HepG2 (cell line): ENCODE data around the gene CKAP5. TPM values are rescaled to one million over a fixed set of nuclear protein-coding genes. Genes with fewer than 3 reads are reported as not detected.

Source experiments
- ATAC-seq: fragments of 200-7000 bp; cut with Tn5 transposase; 3 replicates; pipeline ENCODE4 v1.9.1; 2020; ENCODE audit warnings: mild to moderate bottlenecking, moderate library complexity
- BruUV-seq: library from RNA; stranded (reverse); fragments of 400-500 nt; replicated peaks from 2 replicates; lab custom pipeline; 2021; lab: Mats Ljungman, UMichigan
- CTCF ChIA-PET: fragments of 300-600 bp; formaldehyde crosslinking; extraction: SDS; loops from one replicate; lab custom pipeline; 2021; ENCODE audit warnings: low total read pairs, inconsistent platforms, low intra/inter-chr PET ratio; lab: Yijun Ruan, JAX
- POLR2A ChIA-PET: fragments of 350-600 bp; sonication (Branson Sonifier 250); formaldehyde crosslinking; loops from one replicate; lab custom pipeline; 2020; ENCODE audit warnings: antibody characterized with exemption, inconsistent platforms; lab: Yijun Ruan, JAX
- DNase-seq: peaks from one replicate; pipeline ENCODE4 v3.0.0-alpha.2; 2015; ENCODE audit warnings: low spot score
- FAIRE-seq: peaks from 3 replicates; lab custom pipeline; 2011; peaks lifted over from hg19 to GRCh38; lab: Jason Lieb, UNC
- H2AFZ ChIP-seq: one replicate; pipeline ENCODE4 v1.6.1; 2011; ENCODE audit warnings: low read length, inconsistent platforms
- H3K27ac ChIP-seq: fragments of 300-600 bp; 3 replicates; pipeline ENCODE4 v1.8.0; 2011; ENCODE audit warnings: mixed run types, mild to moderate bottlenecking, mixed read lengths, low read length, inconsistent platforms; ENCODE audit not compliant: insufficient read depth; ENCODE audit errors: extremely low read length
- H3K27me3 ChIP-seq, 2 experiments: fragments of 200-600 bp in 1 of 2; 2 replicates in 1 of 2; 3 replicates in 1 of 2; pipeline versions ENCODE4 v1.6.0 to v1.8.0; 2011; ENCODE audit warnings: low read length in 2 of 2, mild to moderate bottlenecking in 2 of 2, moderate library complexity in 2 of 2, inconsistent platforms in 1 of 2; ENCODE audit not compliant: insufficient read depth in 2 of 2, control insufficient read depth in 1 of 2
- H3K36me3 ChIP-seq, 2 experiments: fragments of 200-600 bp in 1 of 2; replicated peaks in 1 of 2; 2 replicates in 1 of 2; 3 replicates in 1 of 2; pipeline versions ENCODE4 v1.5.1 to v1.8.0; 2011; ENCODE audit warnings: low read length in 2 of 2, inconsistent platforms in 1 of 2; ENCODE audit not compliant: insufficient read depth in 2 of 2, control insufficient read depth in 1 of 2
- H3K4me1 ChIP-seq: 2 replicates; pipeline ENCODE4 v1.5.1; 2012; ENCODE audit warnings: low read length, inconsistent platforms; ENCODE audit not compliant: insufficient read depth
- H3K4me2 ChIP-seq: 2 replicates; pipeline ENCODE4 v1.6.0; 2011; ENCODE audit warnings: low read depth, low read length, inconsistent platforms
- H3K4me3 ChIP-seq, 3 experiments: fragments of 200-600 bp in 1 of 3; sonication (generic), shearing (Covaris generic) in 1 of 3; replicated peaks in 1 of 3; 2 replicates each; pipeline ENCODE4 v1.5.1; 2011 to 2016; ENCODE audit warnings: low read length in 3 of 3, inconsistent platforms in 2 of 3, low read depth in 2 of 3, mild to moderate bottlenecking in 2 of 3, control low read depth in 1 of 3, mixed read lengths in 1 of 3; ENCODE audit not compliant: insufficient read depth in 1 of 3
- H3K79me2 ChIP-seq: one replicate; pipeline ENCODE4 v1.6.1; 2011; ENCODE audit warnings: low read length, inconsistent platforms; ENCODE audit not compliant: insufficient read depth
- H3K9ac ChIP-seq: 2 replicates; pipeline ENCODE4 v1.6.0; 2011; ENCODE audit warnings: mild to moderate bottlenecking, low read depth, low read length, inconsistent platforms; ENCODE audit not compliant: insufficient read depth
- H3K9me3 ChIP-seq: 2 replicates; pipeline ENCODE4 v1.5.1; 2012; ENCODE audit warnings: mild to moderate bottlenecking, low read length
- H4K20me1 ChIP-seq: 2 replicates; pipeline ENCODE4 v1.6.0; 2011; ENCODE audit warnings: inconsistent platforms, mild to moderate bottlenecking, low read length, moderate library complexity; ENCODE audit not compliant: insufficient read depth
- ATF7-NPFF ChIP-seq: sonication (generic); formaldehyde crosslinking; IDR thresholded peaks from 2 replicates; pipeline ENCODE4 v1.8.1; 2023; ENCODE audit warnings: mild to moderate bottlenecking, low read depth, missing genetic modification reagents, moderate library complexity
- KLF16 ChIP-seq, 2 experiments: sonication (generic) in 1 of 2; formaldehyde crosslinking in 1 of 2; IDR thresholded peaks; 2 replicates each; pipeline versions ENCODE4 v1.6.1 to v1.8.0; 2016 to 2023; ENCODE audit warnings: missing genetic modification reagents in 2 of 2, missing compliant biosample characterization in 1 of 2
- NR3C1 ChIP-seq: sonication (generic); formaldehyde crosslinking; IDR thresholded peaks from 2 replicates; pipeline ENCODE4 v1.4.0; 2020; ENCODE audit warnings: missing genetic modification reagents
- PTBP1 ChIP-seq: fragments of 200-400 bp; formaldehyde crosslinking; IDR thresholded peaks from 2 replicates; pipeline ENCODE4 v1.6.1; 2018; ENCODE audit warnings: low read length, low read depth; ENCODE audit not compliant: poor library complexity, severe bottlenecking
- SP140L ChIP-seq: sonication (generic); formaldehyde crosslinking; IDR thresholded peaks from 2 replicates; pipeline ENCODE4 v1.4.0; 2020; ENCODE audit warnings: missing genetic modification reagents, borderline replicate concordance
- TARDBP ChIP-seq: sonication (generic); formaldehyde crosslinking; IDR thresholded peaks from 2 replicates; pipeline ENCODE4 v1.8.0; 2022; ENCODE audit warnings: mild to moderate bottlenecking, missing genetic modification reagents
- ZBTB8A ChIP-seq: sonication (generic); formaldehyde crosslinking; IDR thresholded peaks from 2 replicates; pipeline ENCODE4 v1.4.0; 2020; ENCODE audit warnings: mild to moderate bottlenecking, low read depth, missing genetic modification reagents, borderline replicate concordance
- ZNF317 ChIP-seq: sonication (generic); formaldehyde crosslinking; IDR thresholded peaks from 2 replicates; pipeline ENCODE4 v1.5.0; 2020; ENCODE audit warnings: mild to moderate bottlenecking, missing genetic modification reagents
- WGBS: methylation state at CpG from one replicate; pipeline ENCODE4 v1.1.6; 2017; ENCODE audit warnings: low lambda C conversion rate; 5-methylcytosine and 5-hydroxymethylcytosine counted together
- in situ Hi-C: cut with HindIII; loops from 2 replicates; pipeline ENCODE4 v1.10.0; 2017; ENCODE audit warnings: low pct_unique_long_range_greater_than_20kb; ENCODE audit not compliant: extremely low pct_ligation_motif_present
- intact Hi-C: fragments of 100-400 bp; cut with micrococcal nuclease; formaldehyde crosslinking; loops from one replicate; pipeline ENCODE4 v1.10.0; 2022; ENCODE audit not compliant: unreplicated experiment
- polyA plus RNA-seq, 8 experiments: library from polyadenylated mRNA; depleted of rRNA in 3 of 8; stranded (reverse) in 7 of 8; unstranded in 1 of 8; fragments of >200 nt; fragmentation: Illumina TruSeq in 4 of 8; extraction: Trizol in 4 of 8; gene quantifications; 2 replicates each; pipeline versions ENCODE4 v1.2.1 to v1.2.3, GENCODE V29; 2011 to 2016; ENCODE audit warnings: low read depth in 4 of 8, missing spikeins in 1 of 8, mixed read lengths in 1 of 8; ENCODE audit not compliant: insufficient read depth in 1 of 8
- total RNA-seq, 5 experiments: library from RNA; depleted of rRNA; stranded (reverse); fragments of >200 nt; fragmentation: Illumina TruSeq; extraction: Trizol; gene quantifications; 2 replicates each; pipeline ENCODE4 v1.2.3, GENCODE V29; 2016; ENCODE audit warnings: low read depth in 1 of 5
- TF ChIP-seq, protein P1 (sequence below): sonication (generic); formaldehyde crosslinking; IDR thresholded peaks from 2 replicates; pipeline ENCODE4 v1.8.1; 2023; ENCODE audit warnings: mild to moderate bottlenecking, missing genetic modification reagents
- TF ChIP-seq, protein P2 (sequence below): sonication (generic); formaldehyde crosslinking; IDR thresholded peaks from 2 replicates; pipeline ENCODE4 v1.4.0; 2020; ENCODE audit warnings: missing genetic modification reagents
- TF ChIP-seq, protein P3 (sequence below): sonication (generic); formaldehyde crosslinking; IDR thresholded peaks from 2 replicates; pipeline ENCODE4 v1.8.1; 2023; ENCODE audit warnings: mild to moderate bottlenecking, moderate library complexity, missing genetic modification reagents

CKAP5 gene
- total and polyA plus RNA-seq, 2 of the 13 experiments (the other 11 are each of a cell fraction or from before 2014, with no cell fraction given): 79.2 to 103 TPM

DNA sequence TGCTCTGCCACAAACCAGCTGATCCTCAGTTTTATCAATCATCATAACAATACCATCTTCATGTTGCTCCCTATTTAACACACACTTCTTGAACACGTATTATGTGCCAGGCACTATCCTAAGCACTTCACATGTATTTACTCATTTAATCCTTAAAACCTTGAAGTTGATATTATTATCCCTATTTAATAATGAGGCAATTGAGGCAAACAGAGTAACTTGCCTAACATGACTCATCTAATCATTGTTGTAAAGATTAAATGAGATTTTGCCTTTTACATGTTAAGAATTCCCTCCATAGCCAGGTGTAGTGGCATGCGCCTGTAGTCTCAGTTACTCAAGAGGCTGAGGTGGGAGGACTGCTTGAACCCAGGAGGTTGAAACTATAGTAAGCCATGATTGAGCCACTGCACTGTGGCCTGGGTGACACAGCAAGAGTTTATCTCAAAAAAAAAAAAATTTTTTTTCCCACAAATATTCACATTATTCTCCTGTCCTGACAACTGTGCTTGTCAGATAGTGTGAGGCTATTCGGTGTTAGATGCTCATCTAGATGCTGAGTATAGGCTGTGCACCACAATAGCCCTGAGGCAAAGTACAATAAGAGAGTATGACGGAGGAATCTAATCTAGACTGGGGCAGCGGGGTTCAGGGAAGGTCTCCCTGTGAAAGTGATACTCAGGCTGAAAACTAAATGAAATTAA is 13.4 kb downstream of the CKAP5 start:
- no peaks in the 10 kb centered on the region for H3K9me3 ChIP-seq
- no peaks in the 10 kb centered on the region for H3K27me3 ChIP-seq
- peaks cover 3% of the 10 kb centered on the region for H4K20me1 ChIP-seq
- H3K4me2 ChIP-seq: no peak overlapping the region
- H3K27ac ChIP-seq: no peak overlapping the region
- ATAC-seq (no peak), DNase-seq (no peak), FAIRE-seq (no peak)
- ChIA-PET POLR2A (no interaction called here), CTCF (no interaction called here)
- in situ Hi-C loops: no loop called here
- H3K36me3 ChIP-seq: no peaks in the 10 kb centered on the region; a peak in 1 of 5 replicates
- H3K4me3 ChIP-seq: no peak overlapping the region
- intact Hi-C loops: no loop called here
- no peak overlapping the region for H3K9ac ChIP-seq
- H2AFZ ChIP-seq: no peak overlapping the region
- no peak for TF ChIP-seq ZBTB8A (CRISPR knock-in tag)
- no peak for TF ChIP-seq TARDBP
- H3K79me2 ChIP-seq: peaks cover 94% of the 10 kb centered on the region
- BruUV-seq: no TSS peak
- H3K4me1 ChIP-seq: peaks cover 44% of the 10 kb centered on the region
- 95% methylated on average over 5 of the region's 5 CpGs for WGBS

DNA sequence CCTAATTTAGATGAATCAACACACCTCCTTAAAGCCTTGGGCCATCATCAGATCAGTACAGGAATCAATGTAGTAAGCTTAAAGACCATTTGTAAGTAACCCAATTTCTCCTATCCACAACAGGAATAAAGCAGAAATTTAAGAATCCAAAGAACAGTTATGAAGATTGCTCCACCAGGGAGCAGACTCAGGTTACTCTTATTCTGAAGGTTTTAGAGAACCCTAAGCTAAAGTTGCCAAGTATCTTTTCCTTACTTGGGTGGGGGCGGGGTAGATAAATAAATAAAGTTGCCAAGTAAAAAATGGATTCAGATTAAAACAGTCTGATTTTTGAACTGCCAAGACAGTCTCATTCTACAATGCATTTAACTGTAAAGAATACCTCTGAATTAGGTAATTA is 18.1 kb downstream of the CKAP5 start:
- Histone ChIP-seq H3K36me3 (peaks cover 0 to under 1% of the 10 kb centered on the region in 2 experiments; a peak in 2 of 5 replicates), H2AFZ (no peak overlapping the region), H4K20me1 (peaks cover 33% of the 10 kb centered on the region), H3K4me1 (peaks cover 66% of the 10 kb centered on the region), H3K4me2 (no peak overlapping the region), H3K4me3 (no peak overlapping the region), H3K27me3 (no peaks in the 10 kb centered on the region), H3K27ac (no peak overlapping the region), H3K9me3 (no peaks in the 10 kb centered on the region), H3K79me2 (peaks cover 95% of the 10 kb centered on the region), H3K9ac (no peak overlapping the region)
- no peak for DNase-seq
- CTCF ChIA-PET: no interaction called here
- in situ Hi-C loops: no loop called here
- no peak for FAIRE-seq
- POLR2A ChIA-PET: no interaction called here
- 97% methylated on average over 1 of the region's 1 CpG for WGBS
- intact Hi-C loops: no loop called here
- no TSS peak for BruUV-seq
- no peak for ATAC-seq
- TF ChIP-seq, protein P1, sequence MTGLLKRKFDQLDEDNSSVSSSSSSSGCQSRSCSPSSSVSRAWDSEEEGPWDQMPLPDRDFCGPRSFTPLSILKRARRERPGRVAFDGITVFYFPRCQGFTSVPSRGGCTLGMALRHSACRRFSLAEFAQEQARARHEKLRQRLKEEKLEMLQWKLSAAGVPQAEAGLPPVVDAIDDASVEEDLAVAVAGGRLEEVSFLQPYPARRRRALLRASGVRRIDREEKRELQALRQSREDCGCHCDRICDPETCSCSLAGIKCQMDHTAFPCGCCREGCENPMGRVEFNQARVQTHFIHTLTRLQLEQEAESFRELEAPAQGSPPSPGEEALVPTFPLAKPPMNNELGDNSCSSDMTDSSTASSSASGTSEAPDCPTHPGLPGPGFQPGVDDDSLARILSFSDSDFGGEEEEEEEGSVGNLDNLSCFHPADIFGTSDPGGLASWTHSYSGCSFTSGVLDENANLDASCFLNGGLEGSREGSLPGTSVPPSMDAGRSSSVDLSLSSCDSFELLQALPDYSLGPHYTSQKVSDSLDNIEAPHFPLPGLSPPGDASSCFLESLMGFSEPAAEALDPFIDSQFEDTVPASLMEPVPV: no peak
- TF ChIP-seq ZNF317 (no peak), NR3C1 (CRISPR knock-in tag) (no peak), ATF7-NPFF (no peak), KLF16 (CRISPR knock-in tag; IDR thresholded peaks at IDR 0.05) (no peak), PTBP1 (no peak), SP140L (CRISPR knock-in tag) (no peak)
- TF ChIP-seq, protein P2, sequence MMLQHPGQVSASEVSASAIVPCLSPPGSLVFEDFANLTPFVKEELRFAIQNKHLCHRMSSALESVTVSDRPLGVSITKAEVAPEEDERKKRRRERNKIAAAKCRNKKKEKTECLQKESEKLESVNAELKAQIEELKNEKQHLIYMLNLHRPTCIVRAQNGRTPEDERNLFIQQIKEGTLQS (CRISPR knock-in tag): no peak
- TF ChIP-seq, protein P3, sequence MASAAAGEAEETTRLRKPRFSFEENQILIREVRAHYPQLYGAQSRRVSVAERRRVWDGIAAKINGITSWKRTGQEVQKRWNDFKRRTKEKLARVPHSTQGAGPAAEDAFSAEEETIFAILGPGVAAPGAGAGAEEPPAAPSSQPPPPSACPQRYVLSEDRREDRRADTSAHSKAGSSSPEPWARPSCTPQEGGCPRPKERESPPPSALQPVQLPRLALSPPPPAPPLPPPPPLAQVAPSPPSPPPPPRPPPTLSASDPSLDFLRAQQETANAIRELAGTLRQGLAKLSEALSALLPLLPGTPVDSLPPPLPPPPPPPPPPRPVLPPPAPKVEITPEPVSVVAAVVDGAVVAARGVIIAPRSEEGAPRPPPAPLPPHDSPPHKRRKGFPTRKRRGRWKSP (CRISPR knock-in tag): no peak
